Esophagus muscularis mucosa (tissue), 4 donors: ENCODE data around the gene ULK4. TPM values are rescaled to one million over a fixed set of nuclear protein-coding genes. Genes with fewer than 3 reads are reported as not detected.

Experiments used
- DNase-seq: peaks from one replicate; pipeline ENCODE4 v3.0.0-alpha.2; 2017; ENCODE audit errors: extremely low spot score
- H3K27ac ChIP-seq, 4 donors: fragments of 200-600 bp; sonication (generic); replicated peaks in 1 of 4; 1 replicate in 3 of 4; 2 replicates in 1 of 4; pipeline ENCODE4 v1.5.1; 2016 to 2019; ENCODE audit warnings: mild to moderate bottlenecking in 1 of 4
- H3K27me3 ChIP-seq, 4 donors: fragments of 200-600 bp; sonication (generic); one replicate each; pipeline versions ENCODE4 v1.5.1 to v1.6.0; 2016 to 2019
- H3K36me3 ChIP-seq, 4 donors: fragments of 200-600 bp; sonication (generic); one replicate each; pipeline ENCODE4 v1.5.1; 2016 to 2019
- H3K4me1 ChIP-seq, 4 donors: fragments of 200-600 bp; sonication (generic); one replicate each; pipeline ENCODE4 v1.5.1; 2016 to 2019
- H3K4me3 ChIP-seq, 4 donors: fragments of 200-600 bp; sonication (generic); 1 replicate in 2 of 4; 2 replicates in 2 of 4; pipeline ENCODE4 v1.5.1; 2016 to 2019; ENCODE audit warnings: mild to moderate bottlenecking in 4 of 4, moderate library complexity in 1 of 4
- H3K9me3 ChIP-seq, 4 donors: fragments of 200-600 bp; sonication (generic); 1 replicate in 3 of 4; 2 replicates in 1 of 4; pipeline ENCODE4 v1.5.1; 2016 to 2019
- CTCF ChIP-seq, 3 experiments: fragments of 200-600 bp in 2 of 3; fragments of 450-650 bp in 1 of 3; sonication (generic) in 2 of 3; IDR thresholded peaks; one replicate each; pipeline ENCODE4 v1.5.1; 2017 to 2019; ENCODE audit warnings: antibody characterized with exemption in 3 of 3, mild to moderate bottlenecking in 2 of 3, moderate library complexity in 1 of 3
- EP300 ChIP-seq: sonication (generic); formaldehyde crosslinking; IDR thresholded peaks from one replicate; pipeline ENCODE4 v1.6.1; 2017; ENCODE audit warnings: antibody characterized with exemption
- POLR2A ChIP-seq: fragments of 450-650 bp; IDR thresholded peaks from one replicate; pipeline ENCODE4 v1.6.1; 2017; ENCODE audit warnings: antibody characterized with exemption, moderate library complexity, mild to moderate bottlenecking, low read depth
- POLR2AphosphoS5 ChIP-seq, 2 donors: sonication (generic); formaldehyde crosslinking; IDR thresholded peaks; one replicate each; pipeline ENCODE4 v1.6.1; 2017; ENCODE audit warnings: antibody characterized with exemption in 2 of 2
- WGBS: methylation state at CpG from one replicate; pipeline ENCODE4 v1.1.5; 2018; 5-methylcytosine and 5-hydroxymethylcytosine counted together
- intact Hi-C: fragments of 100-400 bp; cut with DNase I; formaldehyde crosslinking; loops from one replicate; pipeline ENCODE4 v1.15.1; 2023
- total RNA-seq, 4 donors: library from RNA; depleted of rRNA; stranded (reverse); fragments of >200 nt; gene quantifications; one replicate each; pipeline versions ENCODE4 v1.1.0 to v1.2.1, GENCODE V29; 2016

ULK4 gene
- total RNA-seq, 4 donors from 2014 or later: 4.2 to 15.4 (median 11.0) TPM

GRCh38 chr3:41222012-41222411 lies 739.9 kb downstream of the ULK4 start:
- Histone ChIP-seq H3K4me1 (peaks cover 60 to 82% (median 76%) of the 10 kb centered on the region in 4 donors), H3K27ac (no peak overlapping the region), H3K27me3 (no peaks in the 10 kb centered on the region), H3K9me3 (no peaks in the 10 kb centered on the region), H3K36me3 (peaks cover 14 to 30% (median 25%) of the 10 kb centered on the region in 4 donors), H3K4me3 (no peak overlapping the region)
- intact Hi-C loops: no loop called here
- no peak for TF ChIP-seq POLR2A
- TF ChIP-seq EP300: no peak
- TF ChIP-seq CTCF (IDR thresholded peaks at IDR 0.05): no peak
- TF ChIP-seq POLR2AphosphoS5 (IDR thresholded peaks at IDR 0.05): no peak
- 65% methylated on average over 2 of the region's 2 CpGs for WGBS
- DNase-seq: no peak

GRCh38 chr3:41220906-41221677 lies 740.8 kb downstream of the ULK4 start:
- Histone ChIP-seq H3K9me3 (no peaks in the 10 kb centered on the region), H3K27me3 (no peaks in the 10 kb centered on the region), H3K4me3 (no peak overlapping the region), H3K4me1 (peaks cover 69 to 92% (median 86%) of the 10 kb centered on the region in 4 donors), H3K36me3 (peaks cover 14 to 21% (median 16%) of the 10 kb centered on the region in 4 donors), H3K27ac (no peak overlapping the region)
- no peak for DNase-seq
- WGBS: 71% methylated on average over 7 of the region's 7 CpGs
- TF ChIP-seq CTCF (IDR thresholded peaks at IDR 0.05) (no peak), POLR2AphosphoS5 (IDR thresholded peaks at IDR 0.05) (no peak), POLR2A (no peak), EP300 (no peak)
- intact Hi-C loops: no loop called here

GRCh38 chr3:41219424-41219823 lies 742.5 kb downstream of the ULK4 start:
- H3K4me1 ChIP-seq: peaks cover 82 to 100% (median 97%) of the 10 kb centered on the region in 4 donors
- intact Hi-C loops: no loop called here
- DNase-seq: no peak
- H3K36me3 ChIP-seq: peaks cover 0 to 4% (median under 1%) of the 10 kb centered on the region in 4 donors
- no peaks in the 10 kb centered on the region for H3K27me3 ChIP-seq
- TF ChIP-seq POLR2A (no peak), POLR2AphosphoS5 (IDR thresholded peaks at IDR 0.05) (no peak), CTCF (IDR thresholded peaks at IDR 0.05) (no peak), EP300 (no peak)
- no peak overlapping the region for H3K4me3 ChIP-seq
- 80% methylated on average over 1 of the region's 1 CpG for WGBS
- H3K27ac ChIP-seq: no peak overlapping the region
- no peaks in the 10 kb centered on the region for H3K9me3 ChIP-seq

- TF ChIP-seq EP300 (no peak), POLR2A (no peak), CTCF (IDR thresholded peaks at IDR 0.05) (no peak), POLR2AphosphoS5 (IDR thresholded peaks at IDR 0.05) (no peak)
- Histone ChIP-seq H3K4me1 (peaks cover 76 to 98% (median 96%) of the 10 kb centered on the region in 4 donors), H3K27me3 (no peaks in the 10 kb centered on the region), H3K4me3 (no peak overlapping the region), H3K36me3 (no peaks in the 10 kb centered on the region), H3K27ac (no peak overlapping the region), H3K9me3 (no peaks in the 10 kb centered on the region)
- intact Hi-C loops: no loop called here
- WGBS: 63% methylated on average over 1 of the region's 1 CpG
- DNase-seq: no peak
Measured at GRCh38 chr3:41216993-41217392, 744.9 kb downstream of the ULK4 start.
